Testis (tissue), 2 donors: ENCODE measurements around the gene SMC1B.

Experiments
- POLR2A ChIP-seq: fragments of 450-650 bp; IDR thresholded peaks from one replicate; pipeline ENCODE4 v1.6.1; 2017; ENCODE audit warnings: antibody characterized with exemption, mild to moderate bottlenecking, moderate library complexity
- TF ChIP-seq, protein P1 (sequence below), 3 experiments: fragments of 450-650 bp in 2 of 3; fragments of 200-600 bp in 1 of 3; sonication (generic) in 1 of 3; IDR thresholded peaks; one replicate each; pipeline ENCODE4 v1.5.1; 2016 to 2019; ENCODE audit warnings: antibody characterized with exemption in 3 of 3, mild to moderate bottlenecking in 2 of 3, moderate library complexity in 1 of 3

DNA sequence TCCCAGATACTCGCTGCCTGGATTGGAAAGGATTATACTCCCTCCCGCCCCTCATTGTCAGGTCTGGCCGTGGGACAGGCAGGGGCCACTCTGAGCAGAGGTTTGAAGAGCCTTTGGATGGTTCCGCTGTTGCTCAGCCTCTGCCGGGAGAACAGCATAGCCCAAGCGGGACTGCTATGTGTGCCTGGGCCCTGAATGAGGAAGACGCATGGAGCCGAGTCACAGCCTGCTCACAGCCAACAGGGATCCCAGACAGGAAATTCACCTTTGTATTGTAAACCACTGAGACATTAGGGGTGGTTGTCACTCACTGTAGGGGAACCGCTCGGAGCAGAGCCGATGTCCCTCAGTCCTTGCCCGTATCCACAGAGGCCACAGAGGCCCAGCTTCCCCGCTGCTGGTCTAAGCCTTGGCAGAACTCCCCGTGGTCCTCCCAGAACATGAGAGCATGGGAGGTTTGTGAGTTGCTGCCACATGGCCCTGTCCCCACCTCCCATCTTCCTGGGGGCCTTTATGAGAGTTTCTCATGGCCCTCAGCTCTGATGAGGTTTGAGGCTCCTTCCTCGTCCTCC lies 114.4 kb downstream of the SMC1B start:
- TF ChIP-seq, protein P1, sequence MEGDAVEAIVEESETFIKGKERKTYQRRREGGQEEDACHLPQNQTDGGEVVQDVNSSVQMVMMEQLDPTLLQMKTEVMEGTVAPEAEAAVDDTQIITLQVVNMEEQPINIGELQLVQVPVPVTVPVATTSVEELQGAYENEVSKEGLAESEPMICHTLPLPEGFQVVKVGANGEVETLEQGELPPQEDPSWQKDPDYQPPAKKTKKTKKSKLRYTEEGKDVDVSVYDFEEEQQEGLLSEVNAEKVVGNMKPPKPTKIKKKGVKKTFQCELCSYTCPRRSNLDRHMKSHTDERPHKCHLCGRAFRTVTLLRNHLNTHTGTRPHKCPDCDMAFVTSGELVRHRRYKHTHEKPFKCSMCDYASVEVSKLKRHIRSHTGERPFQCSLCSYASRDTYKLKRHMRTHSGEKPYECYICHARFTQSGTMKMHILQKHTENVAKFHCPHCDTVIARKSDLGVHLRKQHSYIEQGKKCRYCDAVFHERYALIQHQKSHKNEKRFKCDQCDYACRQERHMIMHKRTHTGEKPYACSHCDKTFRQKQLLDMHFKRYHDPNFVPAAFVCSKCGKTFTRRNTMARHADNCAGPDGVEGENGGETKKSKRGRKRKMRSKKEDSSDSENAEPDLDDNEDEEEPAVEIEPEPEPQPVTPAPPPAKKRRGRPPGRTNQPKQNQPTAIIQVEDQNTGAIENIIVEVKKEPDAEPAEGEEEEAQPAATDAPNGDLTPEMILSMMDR (IDR thresholded peaks at IDR 0.05) = no peak
- TF ChIP-seq POLR2A = no peak
